Measurements from ENCODE around the gene ASCC3.

GRCh38 chr6:100925749-100926148 lies 44.6 kb upstream of the ASCC3 start:
- TF ChIP-seq CTCF (IDR thresholded peaks at IDR 0.05) (no peak), ZFX (IDR thresholded peaks at IDR 0.05; ENCODE audit: borderline replicate concordance) (no peak)

All from 22Rv1 (cell line).